HT-29 (cell line): ENCODE measurements around the gene LIPI. TPM values are rescaled to one million over a fixed set of nuclear protein-coding genes. Genes with fewer than 3 reads are reported as not detected.
"Not testable (repeated sequence)": the region's sequence is repeated elsewhere in the genome, so short reads cannot be mapped to it uniquely, and the experiment has no call there.

Source experiments
- DNase-seq: peaks from one replicate; pipeline ENCODE4 v3.0.0-alpha.2; 2015; ENCODE audit warnings: low spot score
- small RNA-seq: library from RNA; depleted of rRNA; stranded (forward); fragments of <200 nt; gene quantifications from one replicate; pipeline ENCODE3, GENCODE V24; 2014
- total RNA-seq: library from RNA; depleted of rRNA; stranded (reverse); fragments of >200 nt; shearing (Covaris generic); gene quantifications from 2 replicates; pipeline ENCODE4 v1.2.3, GENCODE V29; 2014; rRNA removed

The LIPI gene
- total RNA-seq, 1 experiment from 2014 or later = not detected

- DNase-seq = no peak
These were observed 136.6 kb downstream of the LIPI start for GRCh38 chr21:14074177-14074576.

DNA sequence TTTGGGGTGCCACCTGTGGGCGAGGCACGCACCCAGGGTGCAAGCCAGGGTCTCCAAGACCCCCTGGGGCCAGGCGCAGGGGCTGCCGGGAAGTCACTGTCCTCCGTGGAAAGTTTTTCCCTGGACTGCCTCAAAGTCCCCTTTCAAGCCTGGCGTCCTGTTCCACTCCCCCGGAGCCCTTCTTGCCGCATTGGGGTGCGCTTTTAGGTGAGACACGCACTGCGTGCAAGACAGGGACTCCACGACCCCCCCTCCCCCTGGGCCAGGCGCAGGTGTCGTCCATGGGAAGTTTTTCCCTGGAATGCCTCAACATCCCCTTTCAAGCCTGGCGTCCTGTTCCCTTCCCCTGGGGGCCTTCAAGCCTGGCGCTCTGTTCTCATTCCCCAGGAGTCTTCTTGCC is 137.1 kb downstream of the LIPI start:
- DNase-seq = no peak

DNA sequence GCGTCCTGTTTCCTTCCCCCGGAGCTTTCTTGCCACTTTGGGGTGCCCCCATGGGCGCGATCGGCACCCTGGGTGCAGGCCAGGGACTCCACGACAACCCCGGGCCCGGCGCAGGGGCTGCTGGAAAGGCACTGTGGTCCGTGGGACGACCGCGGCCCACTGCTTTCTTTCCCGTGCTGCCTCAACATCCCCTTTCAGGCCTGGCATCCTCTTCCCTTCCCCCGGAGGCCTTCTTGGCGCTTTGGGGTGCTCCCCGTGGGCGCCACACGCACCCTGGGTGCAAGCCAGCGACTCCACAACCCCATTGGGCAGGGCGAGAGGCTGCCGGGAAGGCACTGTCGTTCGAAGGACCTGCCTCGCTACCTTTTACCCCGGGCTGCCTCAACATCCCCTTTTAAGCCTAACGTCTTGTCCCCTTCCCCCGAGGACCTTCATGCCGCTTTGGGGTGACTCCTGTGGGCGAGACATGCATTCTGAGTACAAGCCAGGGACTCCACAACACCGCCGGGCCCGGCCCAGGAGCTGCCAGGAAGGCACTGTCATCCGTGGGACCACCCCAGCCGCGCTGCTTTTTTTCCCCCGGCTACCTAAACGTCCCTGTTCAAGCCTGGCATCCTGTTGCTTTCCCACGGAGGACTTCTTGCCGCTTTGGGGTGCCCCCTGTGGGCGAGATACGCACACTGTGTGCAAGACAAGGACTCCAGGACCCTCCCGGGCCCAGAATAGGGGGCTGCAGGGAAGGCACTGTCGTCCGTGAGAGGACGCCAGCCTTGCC is 137.8 kb downstream of the LIPI start:
- DNase-seq = no peak

DNA sequence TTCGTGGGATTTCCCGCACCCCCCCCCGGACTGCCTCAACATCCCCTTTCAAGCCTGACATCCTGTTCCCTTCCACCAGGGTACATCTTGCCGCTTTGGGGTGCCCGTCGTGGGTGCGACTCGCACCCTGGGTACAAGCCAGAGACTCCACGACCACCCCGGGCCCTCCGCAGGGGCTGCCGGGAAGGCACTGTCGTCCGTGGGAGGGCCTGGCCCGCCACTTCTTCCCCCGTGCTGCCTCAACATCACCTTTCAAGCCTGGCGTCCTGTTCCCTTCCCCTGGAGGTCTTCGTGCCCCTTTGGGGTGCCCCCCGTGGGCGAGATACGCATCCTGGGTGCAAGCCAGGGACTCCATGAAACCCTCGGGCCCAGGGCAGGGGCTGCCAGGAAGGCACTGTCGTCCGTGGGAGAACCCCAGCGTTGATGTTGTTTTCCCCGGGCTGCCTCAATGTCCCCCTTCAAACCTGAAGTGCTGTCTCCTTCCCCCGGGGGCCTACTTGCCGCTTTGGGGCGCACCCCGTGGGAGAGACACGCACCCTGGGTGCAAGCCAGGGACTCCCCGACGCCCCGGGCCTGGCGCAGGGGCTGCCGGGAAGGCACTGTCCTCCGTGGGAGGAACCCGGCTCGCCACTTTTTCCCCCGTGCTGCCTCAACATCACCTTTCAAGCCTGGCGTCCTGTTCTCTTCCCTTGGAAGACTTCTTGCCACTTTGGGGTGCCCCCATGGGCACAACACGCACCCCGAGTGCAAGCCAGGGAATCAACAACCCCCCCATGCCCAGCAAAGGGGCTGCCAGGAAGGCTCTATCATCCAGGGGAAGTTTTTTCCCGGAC is 138.6 kb downstream of the LIPI start:
- no peak for DNase-seq

DNA sequence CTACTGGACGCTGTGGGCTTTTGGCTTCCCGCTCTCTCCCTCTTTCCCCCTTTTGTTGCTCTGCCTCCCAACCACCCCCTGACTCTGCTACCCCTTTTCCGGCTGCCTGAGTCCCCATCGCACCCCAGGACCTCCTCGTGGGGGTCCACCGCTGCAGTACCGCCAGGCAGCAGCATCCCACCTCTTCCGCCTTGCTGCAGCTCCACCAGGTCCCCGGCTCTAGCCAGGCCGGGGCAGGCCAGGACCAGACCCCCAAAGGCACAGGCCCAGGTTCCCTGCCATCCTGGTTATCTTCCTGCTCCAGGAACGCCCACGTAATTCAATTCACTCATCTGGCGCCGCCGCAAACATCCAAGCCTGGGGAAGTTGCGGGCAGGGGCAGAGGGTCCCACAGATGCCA is 139.8 kb downstream of the LIPI start:
- no peak for DNase-seq

- DNase-seq = peak; percentile 12
These were observed 140.5 kb downstream of the LIPI start for GRCh38 chr21:14070049-14070893.

GRCh38 chr21:14064296-14064645 is 146.5 kb downstream of the LIPI start:
- no peak for DNase-seq

GRCh38 chr21:14063620-14064295 is 147.0 kb downstream of the LIPI start:
- not testable (repeated sequence) for DNase-seq

DNA sequence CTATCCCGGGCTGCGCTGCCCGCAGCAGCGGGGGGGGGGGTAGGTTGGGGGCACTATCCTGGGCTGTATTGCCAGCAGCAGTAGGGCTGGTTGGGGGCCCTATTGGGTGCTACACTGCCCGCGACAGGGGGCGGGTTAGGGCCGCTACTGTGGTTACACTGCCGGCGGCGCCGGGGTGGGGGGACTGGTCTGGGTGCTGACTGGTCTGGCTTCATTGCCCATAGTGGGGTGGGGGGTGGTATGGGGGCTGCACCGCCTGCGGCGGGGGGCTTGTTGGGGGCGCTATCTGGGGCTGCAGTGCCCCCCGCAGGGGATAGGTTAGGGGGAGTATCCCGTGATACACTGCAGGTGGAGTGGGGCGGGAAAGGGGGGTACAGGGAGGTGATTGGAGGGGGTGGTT is 148.1 kb downstream of the LIPI start:
- DNase-seq = not testable (repeated sequence)

- not testable (repeated sequence) for DNase-seq
These were observed 148.9 kb downstream of the LIPI start for GRCh38 chr21:14061820-14062219.

- not testable (repeated sequence) for DNase-seq
These were observed 151.6 kb downstream of the LIPI start for GRCh38 chr21:14058995-14059627.

Small RNAs within 50 kb of the gene (small RNA-seq; reads per million reads assigned to genes)
- gene RF01518 = not detected
- 0.22 reads per million for gene RNA5SP488

Other genes starting within 250 kb of the LIPI start
- not detected in 2 replicates for gene RBM11, start 5.2 kb upstream of the LIPI start, total RNA-seq
- 4.6 and 5.5 TPM in 2 replicates for gene HSPA13, start 172.2 kb upstream of the LIPI start, total RNA-seq